Kidney glomerular epithelial cell (primary cell): ENCODE measurements around the gene ARHGAP15.

Source experiments
- DNase-seq: peaks from one replicate; lab custom pipeline; 2025; lab: John Stamatoyannopoulos, UW

Gene ARHGAP15

GRCh38 chr2:143171817-143172216 lies 42.6 kb downstream of the ARHGAP15 start:
- DNase-seq = peak; percentile 16

DNA sequence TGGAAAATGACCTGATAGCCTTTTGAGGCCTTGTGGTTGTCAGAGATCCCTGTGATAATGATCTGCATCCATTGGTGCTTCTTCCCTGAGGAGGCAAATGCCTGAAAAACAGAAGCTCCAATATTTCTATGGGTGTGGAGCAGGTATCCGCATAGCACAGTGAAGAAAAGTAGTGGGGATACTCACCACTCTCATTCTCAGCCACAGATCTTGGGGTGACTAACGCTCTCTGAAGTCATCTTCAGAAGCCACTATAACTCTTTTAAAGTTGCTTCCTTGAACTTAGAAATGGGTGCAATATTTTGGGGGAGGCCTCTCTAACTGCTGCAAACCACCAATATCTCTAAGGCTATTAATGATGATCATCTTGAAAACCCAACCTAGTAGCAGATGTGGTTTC lies 46.2 kb downstream of the ARHGAP15 start:
- DNase-seq = no peak

GRCh38 chr2:143176606-143177005 lies 47.4 kb downstream of the ARHGAP15 start:
- no peak for DNase-seq

GRCh38 chr2:143177096-143177786 lies 48.0 kb downstream of the ARHGAP15 start:
- DNase-seq = no peak

DNA sequence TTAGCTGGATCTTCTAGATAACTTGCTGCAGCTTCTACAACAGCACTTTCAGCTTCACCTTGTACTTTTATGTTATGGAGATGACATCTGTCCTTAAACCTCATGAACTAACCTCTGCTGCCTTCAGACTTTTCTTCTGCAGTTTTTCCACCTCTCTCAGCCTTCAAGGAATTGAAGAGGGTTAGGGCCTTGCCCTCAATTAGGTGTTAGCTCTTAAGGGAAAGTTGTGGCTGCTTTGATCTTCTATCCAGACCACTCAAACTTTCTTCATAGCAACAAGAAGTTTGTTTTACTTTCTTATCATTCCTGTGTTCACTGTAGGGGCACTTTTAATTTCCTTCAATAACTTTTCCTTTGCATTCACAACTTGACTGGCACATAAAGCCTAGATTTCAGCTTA lies 52.3 kb downstream of the ARHGAP15 start:
- DNase-seq = no peak

GRCh38 chr2:143182649-143183048 lies 53.4 kb downstream of the ARHGAP15 start:
- no peak for DNase-seq

- DNase-seq = no peak
Observed at GRCh38 chr2:143183804-143184463, 54.7 kb downstream of the ARHGAP15 start.

DNA sequence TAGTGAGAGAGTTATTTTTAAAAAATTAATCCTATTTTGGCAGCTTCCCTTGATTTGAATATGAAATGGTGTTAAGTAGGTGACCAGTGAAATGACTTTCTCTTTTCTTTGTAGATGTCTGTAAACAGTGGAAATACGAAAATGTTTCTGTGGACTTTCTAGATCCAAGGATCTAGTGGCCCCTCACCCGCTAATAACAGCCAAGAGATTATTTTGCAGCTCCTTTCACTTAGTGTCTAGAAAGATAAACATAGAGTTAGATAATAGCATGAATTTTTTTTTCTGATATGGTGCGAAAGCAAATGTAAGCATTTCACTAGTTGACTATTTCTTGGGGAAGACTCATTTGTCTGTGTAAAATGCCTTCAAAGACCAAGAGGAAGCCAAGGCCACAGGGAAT lies 57.7 kb downstream of the ARHGAP15 start:
- no peak for DNase-seq

DNA sequence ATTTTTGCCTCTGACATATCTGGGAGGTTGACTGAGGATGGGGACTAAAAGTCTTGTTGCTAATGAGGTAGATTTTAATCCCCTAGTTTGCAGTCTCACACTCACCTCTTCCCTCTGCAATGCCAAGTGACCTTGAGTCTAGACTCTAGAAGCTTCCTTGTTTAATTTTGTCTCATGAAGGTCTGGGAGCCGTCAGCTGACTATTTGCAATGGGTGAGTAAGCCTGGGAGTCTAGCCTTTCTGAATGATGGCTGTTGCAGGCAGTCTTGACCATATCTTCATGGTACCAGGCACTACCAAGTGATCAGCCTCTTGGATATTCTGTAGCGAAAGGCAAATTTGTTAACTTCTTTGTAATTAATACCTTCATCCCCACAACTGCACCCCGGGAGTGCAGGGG lies 61.2 kb downstream of the ARHGAP15 start:
- no peak for DNase-seq

DNA sequence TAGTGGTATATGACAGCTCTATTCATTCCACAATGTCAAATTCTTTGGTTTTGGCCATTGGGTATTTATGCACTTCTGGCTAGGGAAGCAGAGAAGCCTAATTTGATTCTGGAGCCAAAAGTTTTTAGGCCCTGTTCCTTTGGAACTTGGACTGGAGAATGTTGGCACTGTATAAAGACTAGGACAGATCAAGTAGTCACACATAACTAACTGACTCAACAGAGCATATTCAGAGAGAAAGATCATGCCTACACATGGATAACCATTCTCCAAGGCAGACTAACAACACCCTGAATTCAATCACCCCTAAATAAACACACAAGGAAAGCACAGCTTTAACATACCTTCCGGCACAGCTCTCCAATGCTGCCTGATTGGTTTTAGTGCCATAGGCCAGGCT lies 62.9 kb downstream of the ARHGAP15 start:
- no peak for DNase-seq

DNA sequence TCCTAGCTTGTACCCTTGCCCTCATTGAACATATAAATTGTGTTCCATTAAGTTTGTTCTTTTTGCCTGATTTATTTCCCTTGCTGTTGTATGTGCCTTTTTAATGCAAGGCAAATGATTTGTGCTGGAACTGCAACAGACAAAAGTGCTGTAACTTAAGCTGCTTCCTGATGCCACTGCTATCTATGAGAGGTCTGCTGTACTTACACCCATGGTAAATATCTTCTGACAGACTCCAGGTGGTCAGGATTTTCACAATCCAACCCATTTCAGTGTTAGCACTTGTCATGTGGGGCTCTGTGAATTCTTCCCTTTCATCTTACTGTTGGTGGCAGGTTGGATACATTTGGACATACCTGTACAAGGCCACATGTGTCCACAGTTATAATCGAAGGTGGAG lies 63.5 kb downstream of the ARHGAP15 start:
- no peak for DNase-seq

DNA sequence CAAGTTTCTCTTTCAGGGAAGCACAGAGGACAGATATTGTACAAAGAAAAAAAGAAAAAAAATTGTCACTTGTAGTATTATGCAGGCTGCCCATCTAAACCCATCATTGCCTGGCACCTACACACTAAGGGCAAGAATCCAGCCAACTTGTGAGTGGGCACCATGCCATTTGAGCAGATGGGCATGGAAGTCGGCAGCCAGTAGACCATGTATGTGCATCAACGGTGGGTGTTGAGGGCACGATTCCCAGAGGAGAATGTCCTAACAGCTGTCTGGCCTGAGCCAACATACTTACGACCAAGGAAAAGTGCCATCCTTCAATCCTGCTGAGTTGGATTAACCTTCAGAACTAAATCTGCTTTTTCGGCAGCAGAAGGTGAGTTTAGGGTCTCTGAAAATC lies 63.9 kb downstream of the ARHGAP15 start:
- no peak for DNase-seq

DNA sequence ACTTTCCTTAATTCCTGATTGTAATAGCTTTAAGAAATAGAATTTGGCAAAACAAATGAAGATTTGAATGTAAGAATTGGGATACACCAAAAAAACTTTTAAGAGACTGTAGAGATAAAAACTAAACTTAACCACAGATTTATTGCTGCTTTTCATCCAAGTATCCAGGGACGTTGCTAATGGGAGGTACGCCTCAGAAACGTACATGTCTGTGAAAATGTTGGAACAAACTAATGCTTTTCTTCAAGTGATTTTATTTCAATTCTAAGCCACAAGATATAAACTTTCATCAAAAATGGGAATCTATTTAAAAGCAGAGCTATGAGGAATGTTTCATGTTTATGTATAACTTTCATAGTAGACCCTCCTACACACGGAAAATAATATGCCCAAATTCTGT lies 66.3 kb downstream of the ARHGAP15 start:
- no peak for DNase-seq

GRCh38 chr2:143204062-143204461 lies 74.8 kb downstream of the ARHGAP15 start:
- no peak for DNase-seq

DNA sequence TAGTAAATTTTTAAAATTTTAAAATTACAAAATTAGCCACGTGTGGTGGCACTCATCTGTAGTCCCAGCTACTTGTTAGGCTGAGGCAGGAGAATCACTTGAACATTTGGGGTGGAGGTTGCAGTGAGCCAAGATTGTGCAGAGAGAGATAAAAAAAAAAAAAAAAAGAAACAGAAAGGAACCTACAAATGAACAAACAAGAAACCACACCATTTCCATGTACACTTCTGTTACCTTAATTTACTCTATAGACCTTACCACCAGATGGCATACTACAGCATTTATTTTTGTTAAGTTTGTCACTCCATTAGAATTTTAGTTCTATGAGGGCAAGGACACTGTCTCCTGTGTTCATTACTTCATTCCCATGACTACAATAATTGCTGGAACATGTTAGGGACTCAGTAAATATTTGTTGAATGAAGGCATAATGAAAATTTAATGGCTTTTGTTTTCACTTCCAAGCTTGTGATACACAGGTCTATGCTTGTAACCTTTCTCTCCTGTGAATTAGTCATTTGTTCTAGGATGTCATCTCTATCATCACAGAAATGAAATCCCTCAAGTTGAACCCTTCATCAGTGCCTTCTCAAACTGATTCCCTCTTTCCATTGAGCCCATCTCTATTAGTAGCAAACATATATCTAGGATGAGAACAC lies 76.0 kb downstream of the ARHGAP15 start:
- DNase-seq = peak; percentile 6

DNA sequence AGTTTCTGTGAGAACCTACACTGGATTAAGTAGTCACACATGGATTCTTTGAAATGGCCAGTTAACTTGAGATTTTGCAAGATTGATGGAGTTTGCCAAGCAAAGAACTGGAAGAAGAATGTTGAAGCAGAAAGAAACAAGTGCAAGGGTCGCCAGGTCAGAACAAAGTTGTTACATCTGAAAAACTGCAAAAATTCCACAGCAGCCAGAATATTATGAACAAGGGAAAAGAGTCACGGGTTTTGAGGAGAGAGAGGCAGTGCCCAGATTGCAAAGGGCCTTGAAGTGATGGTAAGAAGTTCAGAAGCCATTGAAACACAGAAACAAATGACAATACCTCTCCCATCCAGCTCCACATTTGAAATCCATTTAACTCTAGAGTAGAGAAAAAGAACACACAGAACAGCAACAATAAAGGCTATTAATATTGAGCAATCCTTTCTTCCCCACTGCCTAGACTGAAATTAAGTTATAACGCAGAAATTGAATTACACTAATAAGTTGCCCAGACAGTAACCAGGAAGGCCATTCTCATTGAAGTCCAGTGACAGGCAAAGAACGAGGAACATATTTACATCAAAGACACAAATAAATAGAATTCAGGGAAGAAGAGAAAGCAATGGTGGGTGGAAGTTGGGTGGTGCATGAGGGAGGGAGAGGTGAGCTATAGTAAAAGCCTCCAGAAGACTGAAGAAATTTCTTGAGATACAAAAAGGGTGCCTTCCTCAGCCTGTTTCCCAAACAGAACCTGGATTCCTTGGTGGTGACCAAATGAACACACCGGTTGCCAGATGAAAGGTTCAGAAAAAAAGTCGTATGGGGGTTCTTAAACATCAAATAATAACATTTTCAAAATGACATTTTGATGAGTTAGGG lies 80.6 kb downstream of the ARHGAP15 start:
- DNase-seq = no peak

DNA sequence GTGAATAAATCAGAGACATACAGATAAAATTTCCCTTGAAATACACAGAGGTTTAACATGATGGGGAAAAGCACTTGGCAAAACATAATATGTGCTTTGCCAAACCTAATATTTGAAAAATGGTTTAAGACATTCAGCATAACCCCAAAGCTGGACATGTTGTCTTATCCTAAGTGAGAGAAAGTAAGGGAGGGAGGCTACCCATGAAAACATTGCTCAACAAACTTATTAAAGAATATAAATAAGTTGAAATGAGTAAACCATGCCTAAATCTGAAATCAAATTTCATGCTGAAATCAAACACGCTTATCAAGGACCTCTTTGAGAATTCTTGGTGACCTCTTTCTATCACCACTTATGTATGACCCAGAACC lies 81.2 kb downstream of the ARHGAP15 start:
- DNase-seq = no peak

DNA sequence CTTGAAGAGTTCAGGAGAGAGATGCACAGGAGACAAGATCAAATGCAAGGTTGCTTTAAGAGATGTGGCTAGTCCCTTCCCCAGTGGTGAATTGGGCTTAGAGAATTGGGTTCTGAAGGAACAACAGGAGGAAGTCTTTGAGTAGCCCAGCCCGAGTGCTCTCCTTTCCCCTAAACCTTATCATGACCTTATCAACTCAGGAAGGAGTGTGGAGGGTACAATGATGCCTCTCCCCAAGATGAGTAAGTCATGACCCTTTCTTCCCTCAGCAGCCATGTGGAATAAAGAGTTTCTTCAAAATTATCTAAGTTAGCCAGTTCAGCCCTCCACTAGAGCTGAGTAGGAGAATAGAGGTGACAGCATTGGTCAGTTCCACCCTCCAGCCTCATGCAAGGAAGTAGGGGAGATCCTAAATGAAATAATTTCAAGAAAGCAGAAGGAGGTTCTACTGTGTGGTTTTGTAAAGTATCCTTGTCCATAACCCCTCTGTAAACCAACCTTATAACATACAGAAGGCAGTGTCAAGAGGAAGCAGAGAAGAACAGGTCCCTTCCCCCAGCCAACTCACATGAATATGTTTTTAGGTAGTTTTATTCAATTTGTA lies 88.4 kb downstream of the ARHGAP15 start:
- DNase-seq = no peak

DNA sequence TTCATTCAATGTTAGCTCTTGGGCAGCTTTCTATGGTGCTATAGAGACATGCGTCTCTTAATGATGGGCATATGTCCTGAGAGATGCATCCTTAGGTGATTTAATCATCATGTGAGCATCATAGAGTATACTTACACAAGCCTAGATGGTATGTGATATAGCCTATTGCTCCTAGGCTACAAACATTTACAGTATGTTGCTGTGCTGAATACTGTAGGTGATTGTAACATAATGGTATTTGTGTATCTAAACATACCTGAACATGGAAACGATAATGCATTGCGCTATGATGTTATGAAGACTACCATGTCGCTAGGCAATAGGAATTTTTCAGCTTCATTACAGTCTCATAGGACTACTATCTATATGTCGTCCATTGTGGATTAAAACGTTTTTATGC lies 89.4 kb downstream of the ARHGAP15 start:
- DNase-seq = no peak

DNA sequence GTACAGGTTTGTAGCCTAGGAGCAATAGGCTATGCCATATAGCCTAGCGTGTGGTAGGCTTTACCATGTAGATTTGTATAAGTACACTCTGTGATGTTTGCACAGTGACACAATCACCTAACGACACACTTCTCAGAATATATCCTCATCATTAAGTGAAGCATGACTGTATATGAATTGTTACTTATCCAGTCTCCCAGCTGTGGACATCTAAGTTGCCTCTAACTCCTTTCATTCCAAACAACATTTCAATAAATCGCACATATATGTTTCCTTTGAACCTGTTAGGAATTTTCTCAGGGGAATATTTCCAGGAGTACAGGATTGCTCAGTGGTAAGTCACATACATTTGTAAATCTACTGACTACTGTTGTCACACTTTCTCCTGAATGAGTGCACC lies 90.0 kb downstream of the ARHGAP15 start:
- no peak for DNase-seq

DNA sequence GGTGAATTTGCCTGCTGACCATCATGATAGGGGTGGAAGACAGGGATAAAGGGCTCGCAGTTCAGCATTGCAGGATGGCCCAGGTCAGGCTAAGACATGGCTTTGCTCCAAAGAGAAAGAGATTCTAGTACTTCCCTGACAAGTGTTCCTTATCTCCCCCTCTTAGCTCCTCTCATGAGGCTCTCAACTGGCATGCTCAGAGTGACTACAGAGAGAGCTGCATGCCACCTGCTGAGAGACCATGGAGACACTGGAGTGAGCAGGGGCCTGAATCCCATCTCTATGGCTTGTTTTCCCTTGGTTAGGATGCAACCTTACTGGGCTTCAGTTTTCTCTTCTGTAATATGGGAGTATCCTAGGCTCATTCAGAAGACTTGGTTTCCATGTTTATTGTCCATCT lies 94.3 kb downstream of the ARHGAP15 start:
- DNase-seq = no peak

DNA sequence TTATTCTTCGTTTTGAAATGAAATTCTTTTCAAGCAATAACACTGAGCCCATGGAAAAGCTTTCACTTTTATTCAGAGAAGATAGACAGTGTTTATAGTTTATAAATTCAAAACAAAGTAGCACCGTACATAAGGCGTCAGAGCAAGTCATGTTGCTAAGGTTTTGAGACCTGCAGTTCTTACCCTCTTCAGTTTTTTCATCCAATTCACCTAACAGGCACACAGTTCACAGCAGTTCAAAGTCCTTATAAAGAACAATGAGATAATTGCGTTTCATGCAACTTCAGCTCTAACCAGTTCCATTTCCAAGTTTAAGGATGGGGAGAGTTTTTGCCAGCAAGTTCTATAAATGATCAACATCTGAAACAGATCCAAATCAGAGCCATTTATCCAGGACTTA lies 96.7 kb downstream of the ARHGAP15 start:
- DNase-seq = no peak
